Suprapubic skin (tissue), 4 donors: ENCODE results near the gene C18orf63. TPM values are rescaled to one million over a fixed set of nuclear protein-coding genes. Genes with fewer than 3 reads are reported as not detected.

Experiments used
- DNase-seq, 2 donors: peaks; one replicate each; pipeline ENCODE4 v3.0.0-alpha.2; 2019; ENCODE audit warnings: low spot score in 2 of 2
- H3K27ac ChIP-seq: fragments of 200-600 bp; sonication (generic); one replicate; pipeline ENCODE4 v1.5.1; 2019
- H3K27me3 ChIP-seq: fragments of 200-600 bp; sonication (generic); one replicate; pipeline ENCODE4 v1.5.1; 2019
- H3K36me3 ChIP-seq: fragments of 200-600 bp; sonication (generic); one replicate; pipeline ENCODE4 v1.5.1; 2019
- H3K4me1 ChIP-seq: fragments of 200-600 bp; sonication (generic); one replicate; pipeline ENCODE4 v1.5.1; 2019
- H3K4me3 ChIP-seq: fragments of 200-600 bp; sonication (generic); one replicate; pipeline ENCODE4 v1.5.1; 2019; ENCODE audit warnings: mild to moderate bottlenecking
- H3K9me3 ChIP-seq: fragments of 200-600 bp; sonication (generic); one replicate; pipeline ENCODE4 v1.5.1; 2019
- EP300 ChIP-seq: sonication (generic); formaldehyde crosslinking; IDR thresholded peaks from one replicate; pipeline ENCODE4 v1.6.1; 2017; ENCODE audit warnings: antibody characterized with exemption
- POLR2A ChIP-seq, 2 donors: fragments of 450-650 bp; IDR thresholded peaks; one replicate each; pipeline ENCODE4 v1.6.1; 2017; ENCODE audit warnings: antibody characterized with exemption in 2 of 2, mild to moderate bottlenecking in 2 of 2, moderate library complexity in 2 of 2
- POLR2AphosphoS5 ChIP-seq, 3 donors: sonication (generic); formaldehyde crosslinking; IDR thresholded peaks; one replicate each; pipeline ENCODE4 v1.6.1; 2017; ENCODE audit warnings: antibody characterized with exemption in 3 of 3
- WGBS: methylation state at CpG from one replicate; pipeline ENCODE4 v1.1.5; 2018; 5-methylcytosine and 5-hydroxymethylcytosine counted together
- total RNA-seq, 4 donors: library from RNA; depleted of rRNA; stranded (reverse); fragments of >200 nt; gene quantifications; one replicate each; pipeline ENCODE4 v1.1.0, GENCODE V29; 2016
- TF ChIP-seq, protein P1 (sequence below), 2 donors: fragments of 200-600 bp in 1 of 2; fragments of 450-650 bp in 1 of 2; sonication (generic) in 1 of 2; IDR thresholded peaks; one replicate each; pipeline ENCODE4 v1.5.1; 2016 to 2019; ENCODE audit warnings: antibody characterized with exemption in 2 of 2, mild to moderate bottlenecking in 1 of 2, moderate library complexity in 1 of 2

The C18orf63 gene
- total RNA-seq, 4 donors from 2014 or later, result not detected

DNA sequence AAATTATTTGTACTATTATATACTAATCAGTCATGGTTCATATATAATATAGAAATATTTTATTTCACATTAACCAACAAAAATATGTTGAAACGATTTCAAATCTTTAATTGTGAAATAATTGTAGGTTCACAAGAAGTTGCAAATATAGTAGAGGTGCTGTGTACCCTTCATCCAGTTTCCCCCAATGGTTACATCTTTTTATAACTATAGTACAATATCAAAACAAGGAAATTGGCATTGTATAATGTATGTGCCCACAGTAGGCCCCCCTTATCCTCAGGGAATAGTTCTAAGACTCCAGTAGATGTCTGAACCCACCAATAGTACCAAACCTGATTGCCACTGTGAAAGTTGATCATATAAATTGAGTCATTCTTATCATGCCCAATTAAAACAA, 16.5 kb upstream of the C18orf63 start:
- H3K4me1 ChIP-seq, result no peaks in the 10 kb centered on the region
- H3K27ac ChIP-seq, result no peak overlapping the region
- 86% methylated on average over 1 of the region's 1 CpG for WGBS
- DNase-seq, result no peak
- no peaks in the 10 kb centered on the region for H3K36me3 ChIP-seq
- no peak overlapping the region for H3K4me3 ChIP-seq
- TF ChIP-seq EP300 (no peak), POLR2AphosphoS5 (IDR thresholded peaks at IDR 0.05) (no peak), POLR2A (IDR thresholded peaks at IDR 0.05) (no peak)
- TF ChIP-seq, protein P1, sequence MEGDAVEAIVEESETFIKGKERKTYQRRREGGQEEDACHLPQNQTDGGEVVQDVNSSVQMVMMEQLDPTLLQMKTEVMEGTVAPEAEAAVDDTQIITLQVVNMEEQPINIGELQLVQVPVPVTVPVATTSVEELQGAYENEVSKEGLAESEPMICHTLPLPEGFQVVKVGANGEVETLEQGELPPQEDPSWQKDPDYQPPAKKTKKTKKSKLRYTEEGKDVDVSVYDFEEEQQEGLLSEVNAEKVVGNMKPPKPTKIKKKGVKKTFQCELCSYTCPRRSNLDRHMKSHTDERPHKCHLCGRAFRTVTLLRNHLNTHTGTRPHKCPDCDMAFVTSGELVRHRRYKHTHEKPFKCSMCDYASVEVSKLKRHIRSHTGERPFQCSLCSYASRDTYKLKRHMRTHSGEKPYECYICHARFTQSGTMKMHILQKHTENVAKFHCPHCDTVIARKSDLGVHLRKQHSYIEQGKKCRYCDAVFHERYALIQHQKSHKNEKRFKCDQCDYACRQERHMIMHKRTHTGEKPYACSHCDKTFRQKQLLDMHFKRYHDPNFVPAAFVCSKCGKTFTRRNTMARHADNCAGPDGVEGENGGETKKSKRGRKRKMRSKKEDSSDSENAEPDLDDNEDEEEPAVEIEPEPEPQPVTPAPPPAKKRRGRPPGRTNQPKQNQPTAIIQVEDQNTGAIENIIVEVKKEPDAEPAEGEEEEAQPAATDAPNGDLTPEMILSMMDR (IDR thresholded peaks at IDR 0.05), result no peak
- H3K9me3 ChIP-seq, result no peaks in the 10 kb centered on the region
- no peaks in the 10 kb centered on the region for H3K27me3 ChIP-seq

DNA sequence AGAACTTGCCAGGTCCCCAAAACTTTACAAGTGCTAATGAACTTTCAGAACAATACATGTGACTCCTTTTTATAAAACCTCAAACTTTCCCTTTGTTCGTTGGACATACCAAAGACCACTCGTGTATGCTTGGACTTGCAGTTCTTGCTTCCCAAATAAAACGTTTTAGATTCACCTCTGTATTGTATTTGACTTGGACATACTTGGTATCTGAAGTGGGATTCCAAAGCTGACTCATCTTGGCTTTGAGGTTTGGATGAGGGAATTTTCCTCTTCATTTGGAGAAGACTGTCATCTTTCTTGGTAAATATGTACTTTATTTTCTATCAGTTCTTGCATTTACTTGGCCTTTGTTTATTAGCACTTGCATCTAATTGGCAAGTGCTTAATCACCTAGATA, 15.9 kb upstream of the C18orf63 start:
- WGBS, result 64% methylated on average over 3 of the region's 3 CpGs
- H3K4me3 ChIP-seq, result no peak overlapping the region
- H3K27ac ChIP-seq, result no peak overlapping the region
- TF ChIP-seq, protein P1 (IDR thresholded peaks at IDR 0.05), result no peak
- TF ChIP-seq POLR2AphosphoS5 (IDR thresholded peaks at IDR 0.05) (no peak), POLR2A (IDR thresholded peaks at IDR 0.05) (no peak), EP300 (no peak)
- H3K36me3 ChIP-seq, result no peaks in the 10 kb centered on the region
- H3K4me1 ChIP-seq, result no peaks in the 10 kb centered on the region
- H3K27me3 ChIP-seq, result no peaks in the 10 kb centered on the region
- no peak for DNase-seq
- no peaks in the 10 kb centered on the region for H3K9me3 ChIP-seq

DNA sequence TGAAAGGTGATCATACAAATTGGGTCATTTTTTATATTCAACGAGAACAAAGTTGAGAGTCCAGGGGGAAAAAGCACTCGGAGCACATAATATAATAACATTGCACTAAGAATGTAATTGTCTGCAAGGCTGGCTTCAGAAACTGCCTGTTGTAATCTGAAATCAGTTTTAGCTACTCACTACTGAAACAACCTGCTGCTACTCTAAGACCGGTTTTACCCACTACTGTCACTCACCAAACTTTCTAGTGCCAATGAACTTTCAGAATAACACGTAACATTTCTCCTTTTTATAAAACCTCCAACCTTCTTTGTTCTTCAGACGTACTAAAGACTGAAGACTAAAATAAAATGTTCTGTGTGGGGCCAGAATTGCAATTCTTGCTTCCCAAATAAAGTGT, 12.3 kb upstream of the C18orf63 start:
- H3K4me3 ChIP-seq, result no peak overlapping the region
- WGBS, result 66% methylated on average over 5 of the region's 5 CpGs

DNA sequence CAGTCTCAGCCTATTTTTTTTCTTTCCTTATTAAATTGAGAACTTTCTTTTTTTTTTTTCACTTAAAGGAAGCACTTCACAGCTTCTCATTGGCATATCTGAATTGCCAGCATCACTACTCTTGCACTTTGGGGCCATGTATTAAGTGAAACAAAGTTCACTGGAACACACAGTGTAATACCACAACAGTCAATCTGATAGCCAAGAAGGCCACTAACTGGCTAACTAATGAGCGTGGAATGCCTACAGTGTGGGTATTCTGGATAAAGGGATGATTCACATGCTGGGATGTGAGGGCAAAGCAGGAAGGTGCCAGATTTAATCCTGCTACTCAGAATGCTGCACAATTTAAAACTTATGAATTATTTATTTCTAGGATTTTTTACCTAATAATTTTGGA, 11.7 kb upstream of the C18orf63 start:
- Histone ChIP-seq H3K27ac (no peak overlapping the region), H3K27me3 (peaks cover 4% of the 10 kb centered on the region), H3K36me3 (no peaks in the 10 kb centered on the region), H3K4me1 (no peaks in the 10 kb centered on the region), H3K4me3 (no peak overlapping the region), H3K9me3 (no peaks in the 10 kb centered on the region)
- WGBS, result 80% methylated on average over 1 of the region's 1 CpG
- DNase-seq, result no peak
- TF ChIP-seq, protein P1 (IDR thresholded peaks at IDR 0.05), result no peak
- TF ChIP-seq POLR2AphosphoS5 (IDR thresholded peaks at IDR 0.05) (no peak), EP300 (no peak), POLR2A (IDR thresholded peaks at IDR 0.05) (no peak)

More for the DNA sequence above, 12.3 kb upstream of the C18orf63 start:
- no peaks in the 10 kb centered on the region for H3K36me3 ChIP-seq
- TF ChIP-seq POLR2AphosphoS5 (IDR thresholded peaks at IDR 0.05) (no peak), EP300 (no peak), POLR2A (IDR thresholded peaks at IDR 0.05) (no peak)
- TF ChIP-seq, protein P1 (IDR thresholded peaks at IDR 0.05), result no peak
- H3K4me1 ChIP-seq, result no peaks in the 10 kb centered on the region
- H3K27ac ChIP-seq, result no peak overlapping the region
- DNase-seq, result no peak
- peaks cover 4% of the 10 kb centered on the region for H3K27me3 ChIP-seq
- no peaks in the 10 kb centered on the region for H3K9me3 ChIP-seq

DNA sequence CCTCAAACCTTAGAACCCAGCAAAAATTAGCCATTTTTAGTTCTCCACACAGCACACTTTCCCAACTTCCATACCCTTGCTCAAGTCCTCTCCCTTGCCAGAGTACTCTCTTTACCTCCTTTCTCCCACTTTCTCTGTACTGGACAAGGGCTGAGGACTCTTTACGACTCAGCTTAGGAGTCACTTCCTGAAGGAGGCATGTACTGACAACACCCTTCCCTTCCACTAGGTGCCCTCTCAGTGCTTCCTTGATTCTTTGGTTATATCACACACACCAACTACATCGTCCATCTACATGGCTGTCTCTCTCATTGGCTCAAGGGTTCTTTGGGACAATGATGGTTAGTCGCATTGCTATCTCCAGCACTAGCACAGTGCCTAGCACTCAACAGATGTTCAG, 5.2 kb upstream of the C18orf63 start:
- no peak for DNase-seq
- no peak for TF ChIP-seq POLR2AphosphoS5 (IDR thresholded peaks at IDR 0.05)
- no peak for TF ChIP-seq POLR2A (IDR thresholded peaks at IDR 0.05)
- TF ChIP-seq, protein P1 (IDR thresholded peaks at IDR 0.05), result peak in 1 of 2 donors; percentile 20
- WGBS, result 31% methylated on average over 3 of the region's 3 CpGs

More for the DNA sequence above, 5.2 kb upstream of the C18orf63 start:
- H3K4me1 ChIP-seq, result no peaks in the 10 kb centered on the region
- H3K9me3 ChIP-seq, result no peaks in the 10 kb centered on the region
- H3K36me3 ChIP-seq, result no peaks in the 10 kb centered on the region
- H3K27me3 ChIP-seq, result peaks cover 4% of the 10 kb centered on the region
- H3K4me3 ChIP-seq, result no peak overlapping the region
- H3K27ac ChIP-seq, result no peak overlapping the region
